Gastroesophageal sphincter (tissue), 3 donors: ENCODE data around the gene SMCR8.

Source experiments
- CTCF ChIP-seq, 4 experiments: fragments of 200-600 bp in 2 of 4; fragments of 450-650 bp in 2 of 4; sonication (generic) in 1 of 4; IDR thresholded peaks; one replicate each; pipeline ENCODE4 v1.5.1; 2017 to 2019; ENCODE audit warnings: antibody characterized with exemption in 4 of 4, mild to moderate bottlenecking in 2 of 4, moderate library complexity in 2 of 4
- EP300 ChIP-seq: sonication (generic); formaldehyde crosslinking; IDR thresholded peaks from one replicate; pipeline ENCODE4 v1.6.1; 2017; ENCODE audit warnings: antibody characterized with exemption, mild to moderate bottlenecking
- POLR2A ChIP-seq, 2 donors: fragments of 450-650 bp; IDR thresholded peaks; one replicate each; pipeline ENCODE4 v1.6.1; 2017; ENCODE audit warnings: antibody characterized with exemption in 2 of 2, mild to moderate bottlenecking in 2 of 2, moderate library complexity in 1 of 2
- POLR2AphosphoS5 ChIP-seq: sonication (generic); formaldehyde crosslinking; IDR thresholded peaks from one replicate; pipeline ENCODE4 v1.6.1; 2017; ENCODE audit warnings: antibody characterized with exemption

- TF ChIP-seq CTCF (IDR thresholded peaks at IDR 0.05) (peak in 3 of 4 experiments; percentile 6 to 26 (median 23)), POLR2AphosphoS5 (no peak), EP300 (no peak), POLR2A (IDR thresholded peaks at IDR 0.05) (no peak)
Measured at GRCh38 chr17:18319604-18320256, 4.6 kb downstream of the SMCR8 start.
